ES-I3 (cell line): ENCODE results near the gene VPS4B.
"Not testable (repeated sequence)": the region's sequence is repeated elsewhere in the genome, so short reads cannot be mapped to it uniquely, and the experiment has no call there.

Source experiments
- H3K36me3 ChIP-seq: 2 replicates; pipeline ENCODE4 v1.6.1; 2013; ENCODE audit warnings: mild to moderate bottlenecking, low read length, control low read depth, moderate library complexity; ENCODE audit not compliant: insufficient read depth
- H3K4me1 ChIP-seq: 2 replicates; pipeline ENCODE4 v1.6.1; 2013; ENCODE audit warnings: mild to moderate bottlenecking, control low read depth, low read length; ENCODE audit not compliant: insufficient read depth
- H3K9ac ChIP-seq: 2 replicates; pipeline ENCODE4 v1.6.1; 2013; ENCODE audit warnings: low read depth, mild to moderate bottlenecking, low read length, moderate library complexity
- H3K9me3 ChIP-seq: 2 replicates; pipeline ENCODE4 v1.6.1; 2013; ENCODE audit warnings: mild to moderate bottlenecking, low read length, moderate library complexity; ENCODE audit not compliant: control insufficient read depth, insufficient read depth

Gene VPS4B

DNA sequence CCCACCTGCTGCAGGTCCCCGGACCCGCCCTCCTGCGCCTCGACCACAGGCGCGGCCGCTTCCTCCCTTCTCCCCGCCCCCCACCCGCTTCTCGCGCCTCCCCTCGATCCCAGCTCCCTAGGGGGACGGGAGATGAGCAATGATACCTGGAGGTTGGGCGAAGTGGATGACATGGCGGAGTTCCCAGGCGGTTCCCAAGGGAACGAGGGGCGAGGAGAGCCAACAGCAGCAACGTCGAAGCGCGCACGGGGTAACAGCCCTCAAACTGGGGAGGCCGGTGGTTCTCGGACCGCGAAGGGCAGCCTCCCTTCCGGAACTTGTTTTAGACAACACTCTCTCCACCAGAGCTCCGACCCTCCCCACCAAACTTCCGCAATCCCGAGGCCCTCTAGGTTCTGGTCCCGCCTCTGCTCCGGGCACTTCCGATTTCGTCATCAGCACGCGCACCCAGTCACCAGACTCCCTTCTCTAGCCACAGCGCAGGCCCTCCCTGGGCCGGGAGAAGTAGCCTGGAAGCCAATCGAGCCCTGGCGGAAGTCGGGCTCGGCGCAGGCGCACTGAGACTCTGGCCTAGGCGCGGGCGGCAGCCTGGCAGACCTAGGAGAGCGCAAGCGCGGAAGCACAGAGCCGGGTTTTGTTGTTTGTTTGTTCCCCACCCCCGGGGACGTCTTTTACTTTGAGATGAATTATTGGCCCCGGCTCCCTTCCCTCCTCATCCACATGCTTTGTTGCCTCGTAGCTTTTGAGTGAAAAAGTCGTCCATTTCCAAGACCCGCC, at the start of gene VPS4B:
VPS4B (minus strand) TSS at position 390 of the 777 bp plus-strand sequence; CDS start at position 173, 217 bp downstream.
- Histone ChIP-seq H3K4me1 (peaks cover 11% of the 10 kb centered on the region; the same call in 1 of the 2 replicates), H3K9me3 (no peaks in the 10 kb centered on the region), H3K36me3 (0 out of 2 replicates have a peak, but pooled peaks cover 2% of the 10 kb centered on the region), H3K9ac (peak within 1 kb of the TSS; percentile 95)

DNA sequence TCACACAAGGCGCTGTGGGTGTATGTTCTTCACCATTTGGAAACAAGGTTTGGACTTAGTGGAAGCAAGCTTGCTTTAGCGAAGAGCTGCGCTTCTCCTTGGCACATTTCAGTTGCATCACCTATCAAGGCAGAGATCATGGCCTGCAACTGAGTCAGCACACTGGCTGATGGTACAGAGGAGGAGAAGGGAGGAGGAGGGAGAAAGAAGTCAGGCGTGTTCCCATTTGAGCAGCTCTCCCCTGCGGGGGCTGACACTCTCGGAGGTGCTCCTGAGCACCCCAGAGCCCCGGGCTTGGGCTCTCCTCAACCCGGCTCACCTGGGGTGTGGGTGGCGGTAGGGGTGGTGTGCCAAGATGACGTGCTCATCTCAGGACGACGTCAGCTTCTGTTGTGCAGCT, 48.5 kb upstream of the VPS4B start:
- Histone ChIP-seq H3K36me3 (no peaks in the 10 kb centered on the region), H3K4me1 (no peaks in the 10 kb centered on the region), H3K9me3 (no peaks in the 10 kb centered on the region), H3K9ac (no peak overlapping the region)

DNA sequence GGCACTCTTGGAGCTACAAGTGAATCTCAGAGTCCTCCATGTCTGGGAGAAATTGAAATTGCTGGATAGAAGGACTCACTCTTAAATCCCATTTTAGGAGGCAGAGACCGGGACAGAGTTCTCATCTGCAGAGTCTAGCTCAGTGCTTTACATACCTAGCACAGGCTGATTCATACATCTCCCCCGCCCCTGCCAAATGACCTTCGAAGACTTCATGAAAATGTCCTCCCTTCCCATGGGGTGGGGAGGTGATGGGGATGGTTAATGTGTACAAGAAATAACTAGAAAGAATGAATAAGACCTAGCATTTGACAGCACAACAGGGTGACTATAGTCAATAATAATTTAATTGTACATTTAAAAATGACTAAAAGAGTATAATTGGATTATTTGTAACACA, 46.3 kb upstream of the VPS4B start:
- Histone ChIP-seq H3K36me3 (no peaks in the 10 kb centered on the region), H3K9me3 (no peaks in the 10 kb centered on the region), H3K4me1 (no peaks in the 10 kb centered on the region), H3K9ac (no peak overlapping the region)

DNA sequence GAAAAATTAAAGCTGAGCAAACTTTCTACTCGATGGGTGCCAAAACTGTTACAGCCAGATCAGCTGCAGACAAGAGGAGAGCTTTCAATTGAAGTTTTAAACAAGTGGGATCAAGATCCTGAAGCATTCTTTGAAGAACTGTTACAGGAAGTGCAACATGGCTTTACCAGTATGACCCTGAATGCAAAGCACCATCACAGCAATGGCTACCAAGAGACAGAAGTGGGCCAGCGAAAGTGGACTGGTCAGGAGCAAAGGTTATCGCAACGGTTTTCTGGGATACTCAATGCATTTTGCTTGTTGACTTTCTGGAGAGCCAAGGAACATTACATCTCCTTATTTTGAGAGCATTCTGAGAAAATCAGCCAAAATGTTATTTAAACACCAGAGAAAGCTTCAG, 45.4 kb upstream of the VPS4B start:
- no peaks in the 10 kb centered on the region for H3K36me3 ChIP-seq
- H3K9ac ChIP-seq, result no peak overlapping the region
- H3K4me1 ChIP-seq, result no peaks in the 10 kb centered on the region
- H3K9me3 ChIP-seq, result no peaks in the 10 kb centered on the region

GRCh38 chr18:63465059-63465458, 42.8 kb upstream of the VPS4B start:
- Histone ChIP-seq H3K9me3 (no peaks in the 10 kb centered on the region), H3K36me3 (no peaks in the 10 kb centered on the region), H3K9ac (no peak overlapping the region), H3K4me1 (no peaks in the 10 kb centered on the region)

- H3K9me3 ChIP-seq, result no peaks in the 10 kb centered on the region
- no peaks in the 10 kb centered on the region for H3K36me3 ChIP-seq
- H3K9ac ChIP-seq, result no peak overlapping the region
- no peaks in the 10 kb centered on the region for H3K4me1 ChIP-seq
Observed at GRCh38 chr18:63464434-63464833, 42.2 kb upstream of the VPS4B start.

DNA sequence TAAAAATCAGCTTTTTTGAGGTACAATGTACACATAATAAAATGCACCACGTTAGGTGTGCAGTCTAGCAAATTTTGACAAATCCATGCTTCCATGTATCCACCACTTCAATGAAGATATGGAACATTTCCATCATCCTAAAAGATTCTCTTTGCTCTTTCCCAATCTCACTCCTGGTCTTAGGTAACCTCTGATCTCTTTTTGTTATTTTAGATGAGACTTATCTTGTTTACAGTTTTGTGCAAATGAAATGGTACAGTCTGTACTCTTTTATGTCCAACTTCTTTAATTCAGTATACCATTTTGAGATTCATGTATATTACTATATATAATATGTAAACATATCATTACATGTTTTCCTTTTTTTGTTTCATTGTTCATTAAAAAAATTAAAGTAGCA, 38.1 kb upstream of the VPS4B start:
- H3K9ac ChIP-seq, result no peak overlapping the region
- H3K36me3 ChIP-seq, result no peaks in the 10 kb centered on the region
- no peaks in the 10 kb centered on the region for H3K9me3 ChIP-seq
- no peaks in the 10 kb centered on the region for H3K4me1 ChIP-seq

GRCh38 chr18:63457977-63458376, 35.7 kb upstream of the VPS4B start:
- Histone ChIP-seq H3K4me1 (peaks cover 3% of the 10 kb centered on the region; the same call in 1 of the 2 replicates), H3K9me3 (no peaks in the 10 kb centered on the region), H3K36me3 (no peaks in the 10 kb centered on the region), H3K9ac (no peak overlapping the region)

DNA sequence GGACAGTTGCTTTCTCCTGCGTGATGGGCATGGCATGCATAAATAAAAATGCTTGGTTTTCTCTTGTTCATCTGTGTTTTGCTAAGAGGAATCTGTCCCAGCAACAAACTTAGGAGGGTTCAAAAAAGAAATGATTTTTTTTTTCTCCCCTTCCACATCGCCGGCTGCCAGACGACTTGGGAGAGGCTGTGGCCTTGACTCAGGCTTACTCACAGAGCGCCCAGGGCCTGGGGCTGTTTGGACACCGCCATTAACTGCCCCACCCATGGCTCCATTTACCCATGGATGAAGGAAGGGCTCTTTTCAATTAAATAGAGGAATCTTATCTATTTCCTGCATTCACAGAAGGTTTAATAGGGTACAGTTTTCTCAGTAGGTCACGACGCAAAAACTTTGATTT, 32.2 kb upstream of the VPS4B start:
- Histone ChIP-seq H3K36me3 (no peaks in the 10 kb centered on the region), H3K9me3 (no peaks in the 10 kb centered on the region), H3K9ac (no peak overlapping the region), H3K4me1 (peaks cover 3% of the 10 kb centered on the region; the same call in 1 of the 2 replicates)

- not testable (repeated sequence) for H3K4me1 ChIP-seq, H3K9ac ChIP-seq, H3K9me3 ChIP-seq, H3K36me3 ChIP-seq
Observed at GRCh38 chr18:63452751-63453150, 30.5 kb upstream of the VPS4B start.

DNA sequence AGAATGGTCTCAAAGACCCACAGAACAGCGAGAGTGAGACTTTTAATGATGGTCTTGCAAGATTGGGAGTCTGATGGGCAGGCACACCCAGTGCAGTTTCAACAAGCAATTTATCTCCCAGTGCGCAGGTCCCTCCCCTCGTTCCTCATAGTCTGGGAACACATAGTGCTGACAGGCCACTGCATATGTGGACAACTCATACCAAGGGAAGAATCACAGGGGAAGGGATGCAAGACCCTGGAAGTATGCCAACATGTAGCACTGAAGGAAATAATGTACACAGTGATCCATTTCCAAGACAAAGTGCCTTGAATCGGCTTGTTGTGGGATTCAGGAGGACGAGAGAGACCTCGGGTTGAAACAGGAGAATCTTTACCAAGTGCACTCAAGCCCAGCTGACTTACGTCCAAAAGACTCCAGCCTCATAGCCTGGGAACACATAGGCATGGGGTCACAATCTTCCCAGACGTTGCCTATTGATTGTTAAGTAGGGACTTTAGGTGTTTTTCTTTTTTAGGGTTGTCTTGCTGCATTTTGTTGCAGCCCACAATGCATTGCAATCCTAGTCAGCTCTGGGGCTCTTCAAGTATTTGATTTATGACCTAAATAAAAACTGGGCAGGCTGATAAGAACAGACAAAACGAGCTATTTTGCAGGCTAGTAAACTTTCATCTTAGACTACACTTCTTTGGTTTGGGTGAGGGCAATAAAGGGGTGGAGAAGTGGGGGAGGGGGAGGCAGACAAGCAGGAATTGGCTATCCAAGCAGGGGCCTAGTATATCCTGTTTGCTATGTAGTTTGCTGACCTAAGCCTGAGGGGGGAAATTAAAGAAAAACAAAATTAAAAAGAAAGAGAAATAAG, 29.8 kb upstream of the VPS4B start:
- H3K9me3 ChIP-seq, result no peaks in the 10 kb centered on the region
- H3K9ac ChIP-seq, result no peak overlapping the region
- peaks cover 3% of the 10 kb centered on the region; the same call in 1 of the 2 replicates for H3K4me1 ChIP-seq
- H3K36me3 ChIP-seq, result no peaks in the 10 kb centered on the region

- peaks cover 3% of the 10 kb centered on the region; the same call in 1 of the 2 replicates for H3K4me1 ChIP-seq
- H3K9ac ChIP-seq, result no peak overlapping the region
- no peaks in the 10 kb centered on the region for H3K9me3 ChIP-seq
- H3K36me3 ChIP-seq, result no peaks in the 10 kb centered on the region
Observed at GRCh38 chr18:63449426-63449825, 27.1 kb upstream of the VPS4B start.

- H3K9me3 ChIP-seq, result no peaks in the 10 kb centered on the region
- no peak overlapping the region for H3K9ac ChIP-seq
- H3K4me1 ChIP-seq, result no peaks in the 10 kb centered on the region
- H3K36me3 ChIP-seq, result no peaks in the 10 kb centered on the region
Observed at GRCh38 chr18:63447066-63447465, 24.8 kb upstream of the VPS4B start.

DNA sequence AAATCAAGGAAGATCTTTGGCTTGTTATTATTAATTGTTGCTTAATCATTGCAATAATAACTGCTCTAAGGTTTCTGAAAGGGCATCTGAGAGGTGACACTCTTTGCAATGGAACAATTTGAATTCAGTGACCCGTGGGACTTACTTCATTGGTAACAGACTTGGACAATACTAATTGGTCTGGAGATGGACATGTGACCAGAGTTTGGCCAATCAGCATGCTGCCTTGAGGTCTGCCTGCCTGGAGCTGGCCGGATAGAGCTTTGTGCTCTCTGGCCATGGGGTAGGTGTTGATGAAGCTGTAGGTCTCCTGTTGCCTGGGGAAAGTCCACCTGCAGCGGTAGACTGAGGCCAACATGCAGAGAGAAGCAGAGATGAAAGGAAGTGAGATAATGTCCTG, 24.0 kb upstream of the VPS4B start:
- H3K36me3 ChIP-seq, result no peaks in the 10 kb centered on the region
- H3K9ac ChIP-seq, result no peak overlapping the region
- H3K9me3 ChIP-seq, result no peaks in the 10 kb centered on the region
- no peaks in the 10 kb centered on the region for H3K4me1 ChIP-seq

GRCh38 chr18:63445037-63445436, 22.8 kb upstream of the VPS4B start:
- Histone ChIP-seq H3K36me3 (no peaks in the 10 kb centered on the region), H3K9me3 (no peaks in the 10 kb centered on the region), H3K9ac (no peak overlapping the region), H3K4me1 (no peaks in the 10 kb centered on the region)
